ENCODE data around the gene RPL36.

The RPL36 gene

GRCh38 chr19:5707576-5708575, 17.8 kb downstream of the RPL36 start:
- H2AFZ ChIP-seq (ENCODE audit: low read depth, low read length, severe bottlenecking), result no peak overlapping the region
- no peaks in the 10 kb centered on the region for H3K27me3 ChIP-seq (ENCODE audit: low read length)
- H4K20me1 ChIP-seq (ENCODE audit: low read depth, low read length), result no peaks in the 10 kb centered on the region
- no peaks in the 10 kb centered on the region for H3K9me3 ChIP-seq (ENCODE audit: insufficient read depth, low read length)
- no peak for TF ChIP-seq EZH2phosphoT487 (conservative IDR thresholded peaks at IDR 0.05; ENCODE audit: low read length)
- TF ChIP-seq, protein P1, sequence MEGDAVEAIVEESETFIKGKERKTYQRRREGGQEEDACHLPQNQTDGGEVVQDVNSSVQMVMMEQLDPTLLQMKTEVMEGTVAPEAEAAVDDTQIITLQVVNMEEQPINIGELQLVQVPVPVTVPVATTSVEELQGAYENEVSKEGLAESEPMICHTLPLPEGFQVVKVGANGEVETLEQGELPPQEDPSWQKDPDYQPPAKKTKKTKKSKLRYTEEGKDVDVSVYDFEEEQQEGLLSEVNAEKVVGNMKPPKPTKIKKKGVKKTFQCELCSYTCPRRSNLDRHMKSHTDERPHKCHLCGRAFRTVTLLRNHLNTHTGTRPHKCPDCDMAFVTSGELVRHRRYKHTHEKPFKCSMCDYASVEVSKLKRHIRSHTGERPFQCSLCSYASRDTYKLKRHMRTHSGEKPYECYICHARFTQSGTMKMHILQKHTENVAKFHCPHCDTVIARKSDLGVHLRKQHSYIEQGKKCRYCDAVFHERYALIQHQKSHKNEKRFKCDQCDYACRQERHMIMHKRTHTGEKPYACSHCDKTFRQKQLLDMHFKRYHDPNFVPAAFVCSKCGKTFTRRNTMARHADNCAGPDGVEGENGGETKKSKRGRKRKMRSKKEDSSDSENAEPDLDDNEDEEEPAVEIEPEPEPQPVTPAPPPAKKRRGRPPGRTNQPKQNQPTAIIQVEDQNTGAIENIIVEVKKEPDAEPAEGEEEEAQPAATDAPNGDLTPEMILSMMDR (IDR thresholded peaks at IDR 0.05; ENCODE audit: insufficient read depth, low read length, poor library complexity, severe bottlenecking), result no peak
- no peak overlapping the region for H3K27ac ChIP-seq (ENCODE audit: low read depth, low read length)
- H3K4me3 ChIP-seq (ENCODE audit: insufficient read depth, low read length, poor library complexity, severe bottlenecking), result no peak overlapping the region
- no peak overlapping the region for H3K4me2 ChIP-seq (ENCODE audit: low read depth, low read length, poor library complexity, severe bottlenecking)
- no peaks in the 10 kb centered on the region for H3F3A ChIP-seq (ENCODE audit: insufficient read depth)
- no peaks in the 10 kb centered on the region for H3K79me2 ChIP-seq (ENCODE audit: insufficient read depth, low read length)
- H3K9ac ChIP-seq (ENCODE audit: low read length), result no peak overlapping the region
- H3K9me2 ChIP-seq (replicated peaks; ENCODE audit: insufficient read depth, low read length), result no peaks in the 10 kb centered on the region
- H3K36me3 ChIP-seq (ENCODE audit: low read length), result no peaks in the 10 kb centered on the region

GRCh38 chr19:5711025-5711424, 20.9 kb downstream of the RPL36 start:
- H3K9me3 ChIP-seq (ENCODE audit: insufficient read depth, low read length), result no peaks in the 10 kb centered on the region
- no peaks in the 10 kb centered on the region for H3K9me2 ChIP-seq (replicated peaks; ENCODE audit: insufficient read depth, low read length)
- H3K79me2 ChIP-seq (ENCODE audit: insufficient read depth, low read length), result peaks cover 21% of the 10 kb centered on the region
- no peak overlapping the region for H3K9ac ChIP-seq (ENCODE audit: low read length)
- peaks cover 3% of the 10 kb centered on the region; the same call in 1 of the 2 replicates for H4K20me1 ChIP-seq (ENCODE audit: low read depth, low read length)
- H3K4me2 ChIP-seq (ENCODE audit: low read depth, low read length, poor library complexity, severe bottlenecking), result no peak overlapping the region
- H3K27ac ChIP-seq (ENCODE audit: low read depth, low read length), result no peak overlapping the region
- H3F3A ChIP-seq (ENCODE audit: insufficient read depth), result no peaks in the 10 kb centered on the region
- H3K27me3 ChIP-seq (ENCODE audit: low read length), result no peaks in the 10 kb centered on the region
- H2AFZ ChIP-seq (ENCODE audit: low read depth, low read length, severe bottlenecking), result no peak overlapping the region
- no peak overlapping the region for H3K4me3 ChIP-seq (ENCODE audit: insufficient read depth, low read length, poor library complexity, severe bottlenecking)
- H3K36me3 ChIP-seq (ENCODE audit: low read length), result no peaks in the 10 kb centered on the region
- TF ChIP-seq EZH2phosphoT487 (conservative IDR thresholded peaks at IDR 0.05; ENCODE audit: low read length), result no peak
- TF ChIP-seq, protein P1 (IDR thresholded peaks at IDR 0.05; ENCODE audit: insufficient read depth, low read length, poor library complexity, severe bottlenecking), result no peak

DNA sequence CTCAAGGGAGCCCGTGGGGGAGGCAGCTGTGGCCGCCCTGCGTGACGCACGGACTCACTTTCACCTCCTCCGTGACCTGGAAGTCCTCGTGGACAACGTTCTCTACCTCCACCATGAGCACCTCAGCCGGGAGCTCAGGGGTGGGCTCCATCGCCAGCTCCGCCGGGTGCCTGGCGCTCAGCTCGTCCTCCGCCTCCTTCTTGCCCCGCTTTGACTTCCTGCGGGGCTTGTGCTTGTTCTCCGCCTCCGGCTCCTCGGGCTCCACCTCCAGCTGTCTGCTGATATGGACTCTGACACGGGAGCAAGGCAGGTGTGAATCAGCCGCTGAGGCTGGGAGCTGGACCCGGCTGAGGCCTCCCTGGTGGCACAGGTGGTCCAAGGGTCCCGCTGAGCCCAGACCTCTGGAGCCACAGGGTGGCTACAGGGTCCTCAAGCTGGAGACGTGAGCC, 21.6 kb downstream of the RPL36 start:
- no peak overlapping the region for H3K9ac ChIP-seq (ENCODE audit: low read length)

More for the DNA sequence above, 21.6 kb downstream of the RPL36 start:
- TF ChIP-seq, protein P1 (IDR thresholded peaks at IDR 0.05; ENCODE audit: insufficient read depth, low read length, poor library complexity, severe bottlenecking), result no peak
- TF ChIP-seq EZH2phosphoT487 (conservative IDR thresholded peaks at IDR 0.05; ENCODE audit: low read length), result no peak
- no peaks in the 10 kb centered on the region for H3K27me3 ChIP-seq (ENCODE audit: low read length)
- no peak overlapping the region for H3K4me3 ChIP-seq (ENCODE audit: insufficient read depth, low read length, poor library complexity, severe bottlenecking)
- H3K9me3 ChIP-seq (ENCODE audit: insufficient read depth, low read length), result no peaks in the 10 kb centered on the region
- no peaks in the 10 kb centered on the region for H3K9me2 ChIP-seq (replicated peaks; ENCODE audit: insufficient read depth, low read length)
- H3K27ac ChIP-seq (ENCODE audit: low read depth, low read length), result no peak overlapping the region
- no peak overlapping the region for H2AFZ ChIP-seq (ENCODE audit: low read depth, low read length, severe bottlenecking)
- H4K20me1 ChIP-seq (ENCODE audit: low read depth, low read length), result peaks cover 6% of the 10 kb centered on the region; the same call in 1 of the 2 replicates
- H3K79me2 ChIP-seq (ENCODE audit: insufficient read depth, low read length), result peaks cover 27% of the 10 kb centered on the region
- H3F3A ChIP-seq (ENCODE audit: insufficient read depth), result no peaks in the 10 kb centered on the region
- H3K4me2 ChIP-seq (ENCODE audit: low read depth, low read length, poor library complexity, severe bottlenecking), result no peak overlapping the region
- H3K36me3 ChIP-seq (ENCODE audit: low read length), result no peaks in the 10 kb centered on the region
